Measurements from ENCODE around the gene ICA1. TPM values are rescaled to one million over a fixed set of nuclear protein-coding genes. Genes with fewer than 3 reads are reported as not detected.

ICA1 gene
- total RNA-seq, 1 donor from 2014 or later: 48.8 TPM

DNA sequence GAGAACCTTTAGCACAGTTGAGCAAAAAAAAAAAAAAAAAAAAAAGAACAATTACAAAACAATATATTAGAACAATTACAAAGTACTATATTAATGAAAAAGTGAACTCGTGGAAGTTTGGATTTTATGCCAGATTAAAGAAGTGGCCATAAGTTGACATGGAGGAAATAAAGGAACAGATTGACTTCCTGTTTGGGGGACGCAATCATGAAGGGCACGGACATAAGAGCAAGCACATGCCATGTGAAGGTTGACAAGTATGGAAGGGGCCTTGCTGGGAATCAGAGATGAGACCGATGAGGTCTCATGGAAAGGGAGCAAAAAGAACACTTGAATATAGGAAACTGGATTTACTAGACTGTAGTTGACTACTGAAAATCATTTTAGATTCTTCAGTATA, 61.7 kb downstream of the ICA1 start:
- H3K4me3 Mint-ChIP-seq (ENCODE audit: low read depth): no peak overlapping the region
- H3K4me1 Mint-ChIP-seq (ENCODE audit: low read depth): no peaks in the 10 kb centered on the region
- peaks cover 3% of the 10 kb centered on the region for H3K36me3 Mint-ChIP-seq (ENCODE audit: insufficient read depth)
- TF ChIP-seq, protein P1, sequence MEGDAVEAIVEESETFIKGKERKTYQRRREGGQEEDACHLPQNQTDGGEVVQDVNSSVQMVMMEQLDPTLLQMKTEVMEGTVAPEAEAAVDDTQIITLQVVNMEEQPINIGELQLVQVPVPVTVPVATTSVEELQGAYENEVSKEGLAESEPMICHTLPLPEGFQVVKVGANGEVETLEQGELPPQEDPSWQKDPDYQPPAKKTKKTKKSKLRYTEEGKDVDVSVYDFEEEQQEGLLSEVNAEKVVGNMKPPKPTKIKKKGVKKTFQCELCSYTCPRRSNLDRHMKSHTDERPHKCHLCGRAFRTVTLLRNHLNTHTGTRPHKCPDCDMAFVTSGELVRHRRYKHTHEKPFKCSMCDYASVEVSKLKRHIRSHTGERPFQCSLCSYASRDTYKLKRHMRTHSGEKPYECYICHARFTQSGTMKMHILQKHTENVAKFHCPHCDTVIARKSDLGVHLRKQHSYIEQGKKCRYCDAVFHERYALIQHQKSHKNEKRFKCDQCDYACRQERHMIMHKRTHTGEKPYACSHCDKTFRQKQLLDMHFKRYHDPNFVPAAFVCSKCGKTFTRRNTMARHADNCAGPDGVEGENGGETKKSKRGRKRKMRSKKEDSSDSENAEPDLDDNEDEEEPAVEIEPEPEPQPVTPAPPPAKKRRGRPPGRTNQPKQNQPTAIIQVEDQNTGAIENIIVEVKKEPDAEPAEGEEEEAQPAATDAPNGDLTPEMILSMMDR (IDR thresholded peaks at IDR 0.05; ENCODE audit: unreplicated experiment): no peak
- H3K27me3 Mint-ChIP-seq: no peaks in the 10 kb centered on the region
- no peak overlapping the region for H3K27ac Mint-ChIP-seq
- DNase-seq (ENCODE audit: low spot score, unreplicated experiment): no peak
- H3K9me3 Mint-ChIP-seq (ENCODE audit: low read depth): no peaks in the 10 kb centered on the region

DNA sequence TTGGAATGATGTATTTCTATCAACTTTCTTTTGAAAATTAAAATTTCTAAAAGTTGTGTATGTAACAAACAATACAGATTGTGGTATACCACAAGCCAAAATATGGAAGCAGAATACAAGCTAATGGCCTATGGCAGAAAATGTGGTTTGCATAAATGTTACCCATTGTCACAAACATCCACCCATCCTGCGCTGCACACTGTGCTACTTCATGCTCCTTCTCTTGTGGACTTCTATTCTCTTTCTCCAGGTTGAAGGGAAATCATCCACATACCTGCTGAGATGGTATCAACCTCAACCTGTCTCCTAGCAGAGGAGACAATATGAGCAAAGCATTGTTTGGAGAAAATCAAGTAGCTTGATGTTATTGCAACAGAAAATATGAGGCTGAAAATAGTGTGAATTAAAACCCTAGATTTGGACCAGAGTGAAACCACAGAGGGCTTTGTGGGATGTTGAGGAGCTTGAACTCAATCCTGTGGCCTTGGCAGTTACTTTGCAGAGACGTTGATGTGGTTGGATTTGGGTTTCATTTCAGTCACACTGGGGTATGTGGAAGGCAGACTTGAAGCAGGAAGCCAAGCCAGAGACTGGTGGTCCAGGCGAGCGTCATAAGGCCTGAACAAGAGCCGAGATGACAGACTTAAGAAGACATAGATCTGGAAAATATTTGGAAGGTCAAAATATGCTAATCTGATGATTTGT, 63.8 kb downstream of the ICA1 start:
- TF ChIP-seq, protein P1 (IDR thresholded peaks at IDR 0.05; ENCODE audit: unreplicated experiment): no peak
- no peak overlapping the region for H3K27ac Mint-ChIP-seq
- peaks cover 4% of the 10 kb centered on the region for H3K36me3 Mint-ChIP-seq (ENCODE audit: insufficient read depth)

DNA sequence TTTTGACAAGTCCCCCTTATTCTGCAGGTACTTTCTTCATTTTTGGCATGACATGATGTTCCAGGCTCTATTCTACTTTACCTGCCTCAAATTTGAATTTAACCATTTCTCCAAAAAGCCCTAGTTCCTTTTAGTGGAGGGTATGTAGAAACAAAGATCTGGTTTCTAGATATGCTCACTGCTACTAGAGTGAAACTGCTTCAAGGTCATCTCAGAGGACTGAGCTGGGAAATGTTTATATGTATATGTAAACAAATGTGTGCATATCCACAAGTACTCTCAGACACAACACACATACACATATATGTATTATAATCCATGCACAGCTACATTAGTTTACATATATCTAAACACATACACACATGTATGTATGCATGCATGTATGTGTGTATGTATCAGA, 69.1 kb downstream of the ICA1 start:
- TF ChIP-seq, protein P1 (IDR thresholded peaks at IDR 0.05; ENCODE audit: unreplicated experiment): no peak
- Mint-ChIP-seq H3K9me3 (ENCODE audit: low read depth) (no peaks in the 10 kb centered on the region), H3K4me3 (ENCODE audit: low read depth) (no peak overlapping the region), H3K36me3 (ENCODE audit: insufficient read depth) (peaks cover 4% of the 10 kb centered on the region), H3K4me1 (ENCODE audit: low read depth) (peaks cover 12% of the 10 kb centered on the region), H3K27ac (no peak overlapping the region), H3K27me3 (no peaks in the 10 kb centered on the region)
- no peak for DNase-seq (ENCODE audit: low spot score, unreplicated experiment)

More for the DNA sequence above, 63.8 kb downstream of the ICA1 start:
- Mint-ChIP-seq H3K27me3 (no peaks in the 10 kb centered on the region), H3K9me3 (ENCODE audit: low read depth) (no peaks in the 10 kb centered on the region), H3K4me1 (ENCODE audit: low read depth) (peaks cover 8% of the 10 kb centered on the region), H3K4me3 (ENCODE audit: low read depth) (no peak overlapping the region)
- no peak for DNase-seq (ENCODE audit: low spot score, unreplicated experiment)

DNA sequence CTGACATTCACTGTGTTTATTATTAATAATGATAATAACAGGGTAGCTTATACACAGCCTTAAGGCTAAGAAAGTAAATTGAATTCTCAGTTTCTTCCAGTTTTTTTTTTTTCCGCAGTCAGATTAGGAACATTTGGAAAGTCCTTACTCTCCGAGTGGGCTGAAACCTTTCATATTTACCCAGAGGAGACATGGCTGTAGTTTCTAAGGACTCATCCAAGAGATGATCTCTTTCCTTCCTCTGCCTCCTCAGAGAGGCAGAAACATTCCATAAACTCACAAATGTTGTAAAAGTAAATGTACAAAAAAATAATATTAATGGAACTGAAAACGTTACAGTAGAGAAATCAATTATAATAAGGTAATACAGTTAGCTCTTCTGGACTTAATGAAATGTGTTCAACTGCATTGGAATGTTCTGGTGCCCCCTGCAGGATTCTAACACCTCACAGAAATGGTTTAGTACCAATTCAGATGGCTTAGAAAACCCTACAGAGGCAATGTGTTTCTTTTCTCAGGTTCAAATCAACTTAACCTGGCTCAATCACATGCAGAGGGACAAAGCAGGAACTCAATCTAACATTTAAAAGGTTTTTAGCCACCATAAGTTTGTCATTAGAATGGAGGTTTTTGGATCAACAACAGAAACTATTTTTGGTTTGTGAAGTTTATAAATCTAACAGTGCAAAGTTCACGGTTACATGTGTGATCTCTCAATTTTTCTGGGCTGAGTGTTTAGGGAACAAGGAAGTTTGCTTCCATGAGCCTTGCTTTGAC, 71.7 kb downstream of the ICA1 start:
- DNase-seq (ENCODE audit: low spot score, unreplicated experiment): no peak
- Mint-ChIP-seq H3K9me3 (ENCODE audit: low read depth) (no peaks in the 10 kb centered on the region), H3K27ac (no peak overlapping the region), H3K27me3 (no peaks in the 10 kb centered on the region), H3K4me3 (ENCODE audit: low read depth) (no peak overlapping the region), H3K4me1 (ENCODE audit: low read depth) (peaks cover 12% of the 10 kb centered on the region), H3K36me3 (ENCODE audit: insufficient read depth) (peaks cover 1% of the 10 kb centered on the region)
- TF ChIP-seq, protein P1 (IDR thresholded peaks at IDR 0.05; ENCODE audit: unreplicated experiment): peak; percentile 65

DNA sequence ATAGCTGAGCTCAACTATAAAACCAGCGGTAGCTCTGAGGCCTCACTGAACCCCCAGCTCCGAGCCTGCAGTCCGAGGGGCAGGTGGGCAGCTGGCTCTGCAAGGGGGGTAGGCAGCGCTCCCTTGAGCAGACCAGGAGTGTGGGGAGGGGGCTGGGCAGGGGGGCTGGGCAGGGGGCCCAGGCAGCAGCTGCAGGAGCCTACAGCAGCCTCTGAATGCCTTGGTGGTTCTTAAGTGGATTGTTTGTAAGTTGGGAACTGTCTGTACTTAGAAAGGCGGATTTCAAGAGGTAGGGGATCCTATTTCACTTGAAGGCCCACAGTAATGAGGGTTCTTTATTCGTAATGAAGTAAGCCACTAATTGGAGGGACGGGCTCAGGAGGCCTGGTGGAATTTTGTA, 72.3 kb downstream of the ICA1 start:
- no peaks in the 10 kb centered on the region for H3K27me3 Mint-ChIP-seq
- H3K4me1 Mint-ChIP-seq (ENCODE audit: low read depth): peaks cover 12% of the 10 kb centered on the region
- no peaks in the 10 kb centered on the region for H3K36me3 Mint-ChIP-seq (ENCODE audit: insufficient read depth)
- TF ChIP-seq, protein P1 (IDR thresholded peaks at IDR 0.05; ENCODE audit: unreplicated experiment): no peak
- H3K27ac Mint-ChIP-seq: no peak overlapping the region
- H3K4me3 Mint-ChIP-seq (ENCODE audit: low read depth): no peak overlapping the region
- no peak for DNase-seq (ENCODE audit: low spot score, unreplicated experiment)
- H3K9me3 Mint-ChIP-seq (ENCODE audit: low read depth): no peaks in the 10 kb centered on the region
